ENCODE measurements around the gene GULP1.
"Not testable (repeated sequence)": the region's sequence is repeated elsewhere in the genome, so short reads cannot be mapped to it uniquely, and the experiment has no call there.

Gene GULP1

GRCh38 chr2:188601391-188601790 lies 309.7 kb downstream of the GULP1 start:
- no peak for DNase-seq (ENCODE audit: low read depth in 2 of 2)

GRCh38 chr2:188601927-188602326 lies 310.3 kb downstream of the GULP1 start:
- no peak for DNase-seq (ENCODE audit: low read depth in 2 of 2)

GRCh38 chr2:188604579-188604978 lies 312.9 kb downstream of the GULP1 start:
- DNase-seq (ENCODE audit: low read depth in 2 of 2), result no peak

GRCh38 chr2:188605609-188606584 lies 314.2 kb downstream of the GULP1 start:
- not testable (repeated sequence) for DNase-seq (ENCODE audit: low read depth in 2 of 2)

- not testable (repeated sequence) for DNase-seq (ENCODE audit: low read depth in 2 of 2)
These were observed 314.9 kb downstream of the GULP1 start for GRCh38 chr2:188606596-188606995.

GRCh38 chr2:188607501-188607900 lies 315.8 kb downstream of the GULP1 start:
- DNase-seq (ENCODE audit: low read depth in 2 of 2), result no peak

- no peak for DNase-seq (ENCODE audit: low read depth in 2 of 2)
These were observed 317.8 kb downstream of the GULP1 start for GRCh38 chr2:188609321-188610049.

- no peak for DNase-seq (ENCODE audit: low read depth in 2 of 2)
These were observed 318.4 kb downstream of the GULP1 start for GRCh38 chr2:188610050-188610444.

GRCh38 chr2:188610827-188611226 lies 319.2 kb downstream of the GULP1 start:
- no peak for DNase-seq (ENCODE audit: low read depth in 2 of 2)

- DNase-seq (ENCODE audit: low read depth in 2 of 2), result no peak
These were observed 327.5 kb downstream of the GULP1 start for GRCh38 chr2:188619146-188619545.

- DNase-seq (ENCODE audit: low read depth in 2 of 2), result no peak
These were observed 329.2 kb downstream of the GULP1 start for GRCh38 chr2:188620916-188621315.

GRCh38 chr2:188622601-188623260 lies 331.1 kb downstream of the GULP1 start:
- DNase-seq (ENCODE audit: low read depth in 2 of 2), result no peak

GRCh38 chr2:188623995-188624643 lies 332.4 kb downstream of the GULP1 start:
- no peak for DNase-seq (ENCODE audit: low read depth in 2 of 2)

GRCh38 chr2:188627471-188627870 lies 335.8 kb downstream of the GULP1 start:
- DNase-seq (ENCODE audit: low read depth in 2 of 2), result no peak

- DNase-seq (ENCODE audit: low read depth in 2 of 2), result no peak
These were observed 337.5 kb downstream of the GULP1 start for GRCh38 chr2:188628989-188629752.

- no peak for DNase-seq (ENCODE audit: low read depth in 2 of 2)
These were observed 338.3 kb downstream of the GULP1 start for GRCh38 chr2:188629753-188630527.

GRCh38 chr2:188631037-188631809 lies 339.5 kb downstream of the GULP1 start:
- no peak for DNase-seq (ENCODE audit: low read depth in 2 of 2)

- DNase-seq (ENCODE audit: low read depth in 2 of 2), result no peak
These were observed 343.0 kb downstream of the GULP1 start for GRCh38 chr2:188634656-188635055.
